ENCODE data around the gene TERT.

DNA sequence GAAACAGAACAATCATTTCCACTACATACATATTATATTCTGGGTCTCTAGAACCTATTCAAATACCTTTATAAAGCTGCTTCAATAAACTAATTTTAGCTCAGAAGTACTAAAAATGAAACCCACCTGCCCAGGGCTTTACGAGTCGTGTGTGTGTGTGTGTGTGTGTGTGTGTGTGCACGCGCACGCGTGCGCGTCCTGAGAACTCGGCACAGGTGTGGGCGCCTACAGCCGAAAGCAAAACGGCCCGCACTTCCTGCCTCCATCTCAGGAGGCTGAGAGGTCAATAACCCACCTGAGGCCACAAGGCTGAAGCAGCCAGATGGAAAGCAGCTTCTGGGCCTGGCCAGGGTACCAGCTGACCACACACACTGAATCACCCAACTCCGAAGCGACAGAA is 47.0 kb upstream of the TERT start:
- TF ChIP-seq, protein P1, sequence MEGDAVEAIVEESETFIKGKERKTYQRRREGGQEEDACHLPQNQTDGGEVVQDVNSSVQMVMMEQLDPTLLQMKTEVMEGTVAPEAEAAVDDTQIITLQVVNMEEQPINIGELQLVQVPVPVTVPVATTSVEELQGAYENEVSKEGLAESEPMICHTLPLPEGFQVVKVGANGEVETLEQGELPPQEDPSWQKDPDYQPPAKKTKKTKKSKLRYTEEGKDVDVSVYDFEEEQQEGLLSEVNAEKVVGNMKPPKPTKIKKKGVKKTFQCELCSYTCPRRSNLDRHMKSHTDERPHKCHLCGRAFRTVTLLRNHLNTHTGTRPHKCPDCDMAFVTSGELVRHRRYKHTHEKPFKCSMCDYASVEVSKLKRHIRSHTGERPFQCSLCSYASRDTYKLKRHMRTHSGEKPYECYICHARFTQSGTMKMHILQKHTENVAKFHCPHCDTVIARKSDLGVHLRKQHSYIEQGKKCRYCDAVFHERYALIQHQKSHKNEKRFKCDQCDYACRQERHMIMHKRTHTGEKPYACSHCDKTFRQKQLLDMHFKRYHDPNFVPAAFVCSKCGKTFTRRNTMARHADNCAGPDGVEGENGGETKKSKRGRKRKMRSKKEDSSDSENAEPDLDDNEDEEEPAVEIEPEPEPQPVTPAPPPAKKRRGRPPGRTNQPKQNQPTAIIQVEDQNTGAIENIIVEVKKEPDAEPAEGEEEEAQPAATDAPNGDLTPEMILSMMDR (IDR thresholded peaks at IDR 0.05): no peak
- TF ChIP-seq EZH2 (IDR thresholded peaks at IDR 0.05; ENCODE audit: borderline replicate concordance, insufficient read depth, low read depth, low read length, poor library complexity, severe bottlenecking): no peak
